Psoas muscle (tissue), 8 donors: Measurements from ENCODE around the gene CHST15. TPM values are rescaled to one million over a fixed set of nuclear protein-coding genes. Genes with fewer than 3 reads are reported as not detected.

Experiments
- ATAC-seq, 4 donors: fragments of 200-7000 bp; cut with Tn5 transposase; one replicate each; pipeline ENCODE4 v1.9.1; 2020; ENCODE audit warnings: moderate library complexity in 3 of 4, mild to moderate bottlenecking in 2 of 4
- DNase-seq, 2 donors: peaks; one replicate each; pipeline ENCODE4 v3.0.0-alpha.2; 2020
- H3K27ac ChIP-seq: fragments of 200-600 bp; one replicate; pipeline ENCODE4 v1.8.0; 2022
- H3K27me3 ChIP-seq, 3 donors: fragments of 200-600 bp in 1 of 3; one replicate each; pipeline versions ENCODE4 v1.6.1 to v1.8.0; 2013 to 2022; ENCODE audit warnings: low read length in 2 of 3, mild to moderate bottlenecking in 2 of 3, moderate library complexity in 1 of 3; ENCODE audit not compliant: insufficient read depth in 3 of 3
- H3K36me3 ChIP-seq, 2 donors: fragments of 200-600 bp in 1 of 2; one replicate each; pipeline versions ENCODE4 v1.6.1 to v1.8.0; 2013 to 2022; ENCODE audit warnings: low read depth in 1 of 2, mild to moderate bottlenecking in 1 of 2, moderate library complexity in 1 of 2; ENCODE audit not compliant: insufficient read depth in 1 of 2
- H3K4me1 ChIP-seq: fragments of 200-600 bp; one replicate; pipeline ENCODE4 v1.8.0; 2022
- H3K4me3 ChIP-seq: fragments of 200-600 bp; one replicate; pipeline ENCODE4 v1.8.0; 2022; ENCODE audit warnings: mild to moderate bottlenecking
- H3K9me3 ChIP-seq: fragments of 200-600 bp; one replicate; pipeline ENCODE4 v1.8.0; 2022
- WGBS, 3 donors: extraction: QIAGEN DNeasy Blood & Tissue Kit; methylation state at CpG; one replicate each; pipeline versions ENCODE4 v1.1.6 to v1.1.7; 2013; 5-methylcytosine and 5-hydroxymethylcytosine counted together
- intact Hi-C, 2 donors: fragments of 100-400 bp; cut with DNase I; formaldehyde crosslinking; loops; one replicate each; pipeline versions ENCODE4 v1.11.0 to v1.14.2; 2022
- polyA plus RNA-seq, 3 donors: library from polyadenylated mRNA; stranded (reverse); fragments of 200-250 nt; gene quantifications; one replicate each; pipeline ENCODE4 v1.2.3, GENCODE V29; 2013
- total RNA-seq, 4 donors: library from RNA; stranded (reverse); fragmentation: NEBNext Ultra II Directional in 2 of 4; extraction: Animal tissue kit (Norgen Biotek cat#: 25700) in 2 of 4; gene quantifications; one replicate each; pipeline versions ENCODE4 v1.2.1 to v1.2.4, GENCODE V29; 2021 to 2023
- TF ChIP-seq, protein P1 (sequence below): fragments of 200-600 bp; IDR thresholded peaks from one replicate; pipeline ENCODE4 v1.8.0; 2022; ENCODE audit warnings: antibody characterized with exemption
- donor health status: healthy with polysubstance abuse.
- donor health status: DM: no; HTN: no; CAD: no; lungs with moderate emphysema.
- donor health status: Bipolar disorder and iron deficiency.
- donor health status: healthy.
- donor health status: DM: yes; HTN: yes; CAD: no.
- donor health status: DM: no; HTN: no; CAD: no.
- donor health status: DM: no; HTN: no; CAD: no.
- donor health status: DM: yes; HTN: yes; CAD: no.

The CHST15 gene
- total and polyA plus RNA-seq, 7 donors = 3.6 to 39.2 (median 10.4) TPM

DNA sequence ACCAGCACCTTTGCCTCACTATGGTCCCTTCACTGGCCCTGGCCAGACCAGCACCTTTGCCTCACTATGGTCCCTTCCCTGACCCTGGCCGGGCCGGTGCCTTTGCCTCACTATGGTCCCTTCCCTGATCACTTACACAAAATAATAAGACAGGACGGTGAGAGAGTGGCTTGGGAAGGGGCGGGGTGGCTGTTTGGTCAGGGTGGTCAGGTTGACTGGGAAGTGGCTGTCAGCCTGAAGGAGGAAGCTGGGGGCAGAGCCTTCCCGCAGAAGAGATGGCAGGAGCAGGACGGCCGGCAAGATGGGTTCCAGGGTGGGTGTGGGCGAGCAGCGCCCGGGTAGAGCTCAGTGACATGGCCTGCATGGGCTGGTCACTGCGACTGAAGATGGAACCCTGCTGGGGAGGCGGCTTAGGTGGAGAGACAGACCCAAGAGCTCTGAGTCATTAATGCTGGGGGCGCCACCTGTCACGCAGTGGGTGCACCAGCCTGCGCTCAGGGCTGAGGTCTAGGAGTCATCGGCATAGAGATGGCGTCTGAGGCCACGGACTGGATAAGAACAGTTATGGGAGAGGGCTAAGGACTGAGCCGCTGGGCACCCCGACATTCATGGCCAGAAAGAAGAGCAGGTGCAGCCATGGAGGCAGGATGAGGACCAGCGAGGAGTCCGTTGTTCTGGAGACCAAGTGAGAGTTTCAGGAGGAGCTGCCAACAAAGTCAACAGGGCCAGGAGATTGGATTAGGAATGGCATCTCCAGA, 91.8 kb downstream of the CHST15 start:
- no peak for DNase-seq
- no peak overlapping the region for H3K4me3 ChIP-seq
- no peaks in the 10 kb centered on the region for H3K9me3 ChIP-seq
- H3K27me3 ChIP-seq = no peaks in the 10 kb centered on the region
- WGBS, 3 donors = 86 to 90% (median 87%) methylated on average over 21 to 22 of the region's 22 CpGs
- ATAC-seq = no peak
- intact Hi-C loops = no loop called here
- no peak overlapping the region for H3K27ac ChIP-seq
- TF ChIP-seq, protein P1, sequence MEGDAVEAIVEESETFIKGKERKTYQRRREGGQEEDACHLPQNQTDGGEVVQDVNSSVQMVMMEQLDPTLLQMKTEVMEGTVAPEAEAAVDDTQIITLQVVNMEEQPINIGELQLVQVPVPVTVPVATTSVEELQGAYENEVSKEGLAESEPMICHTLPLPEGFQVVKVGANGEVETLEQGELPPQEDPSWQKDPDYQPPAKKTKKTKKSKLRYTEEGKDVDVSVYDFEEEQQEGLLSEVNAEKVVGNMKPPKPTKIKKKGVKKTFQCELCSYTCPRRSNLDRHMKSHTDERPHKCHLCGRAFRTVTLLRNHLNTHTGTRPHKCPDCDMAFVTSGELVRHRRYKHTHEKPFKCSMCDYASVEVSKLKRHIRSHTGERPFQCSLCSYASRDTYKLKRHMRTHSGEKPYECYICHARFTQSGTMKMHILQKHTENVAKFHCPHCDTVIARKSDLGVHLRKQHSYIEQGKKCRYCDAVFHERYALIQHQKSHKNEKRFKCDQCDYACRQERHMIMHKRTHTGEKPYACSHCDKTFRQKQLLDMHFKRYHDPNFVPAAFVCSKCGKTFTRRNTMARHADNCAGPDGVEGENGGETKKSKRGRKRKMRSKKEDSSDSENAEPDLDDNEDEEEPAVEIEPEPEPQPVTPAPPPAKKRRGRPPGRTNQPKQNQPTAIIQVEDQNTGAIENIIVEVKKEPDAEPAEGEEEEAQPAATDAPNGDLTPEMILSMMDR = no peak
- no peaks in the 10 kb centered on the region for H3K4me1 ChIP-seq
- H3K36me3 ChIP-seq = peaks cover 0 to 1% of the 10 kb centered on the region in 2 donors

DNA sequence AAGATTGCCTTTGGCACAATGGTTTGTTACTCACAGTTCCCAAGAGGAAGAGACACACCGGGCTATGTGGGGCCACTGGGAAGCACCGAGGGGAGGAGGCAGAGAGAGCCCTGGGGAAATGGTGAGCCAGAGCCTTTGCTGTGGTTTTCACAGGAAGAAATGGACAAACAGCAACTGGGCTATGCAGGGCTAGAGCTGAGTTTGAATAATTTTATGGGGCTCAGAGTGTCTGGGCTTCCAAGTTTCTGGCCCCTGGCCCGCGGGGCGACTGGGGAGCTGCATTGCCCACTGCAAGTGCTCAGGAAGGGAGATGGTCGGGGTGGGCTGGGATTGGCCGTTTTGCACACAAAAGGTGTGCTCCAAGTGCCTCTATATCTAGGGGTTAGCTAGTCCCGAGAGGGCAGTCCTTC, 92.6 kb downstream of the CHST15 start:
- Histone ChIP-seq H3K27me3 (no peaks in the 10 kb centered on the region), H3K9me3 (no peaks in the 10 kb centered on the region), H3K4me1 (no peaks in the 10 kb centered on the region), H3K27ac (no peak overlapping the region), H3K36me3 (no peaks in the 10 kb centered on the region), H3K4me3 (no peak overlapping the region)
- DNase-seq (no peak), ATAC-seq (no peak)
- TF ChIP-seq, protein P1 = no peak
- WGBS, 3 donors = 69 to 76% (median 69%) methylated on average over 8 of the region's 8 CpGs
- intact Hi-C loops = no loop called here

DNA sequence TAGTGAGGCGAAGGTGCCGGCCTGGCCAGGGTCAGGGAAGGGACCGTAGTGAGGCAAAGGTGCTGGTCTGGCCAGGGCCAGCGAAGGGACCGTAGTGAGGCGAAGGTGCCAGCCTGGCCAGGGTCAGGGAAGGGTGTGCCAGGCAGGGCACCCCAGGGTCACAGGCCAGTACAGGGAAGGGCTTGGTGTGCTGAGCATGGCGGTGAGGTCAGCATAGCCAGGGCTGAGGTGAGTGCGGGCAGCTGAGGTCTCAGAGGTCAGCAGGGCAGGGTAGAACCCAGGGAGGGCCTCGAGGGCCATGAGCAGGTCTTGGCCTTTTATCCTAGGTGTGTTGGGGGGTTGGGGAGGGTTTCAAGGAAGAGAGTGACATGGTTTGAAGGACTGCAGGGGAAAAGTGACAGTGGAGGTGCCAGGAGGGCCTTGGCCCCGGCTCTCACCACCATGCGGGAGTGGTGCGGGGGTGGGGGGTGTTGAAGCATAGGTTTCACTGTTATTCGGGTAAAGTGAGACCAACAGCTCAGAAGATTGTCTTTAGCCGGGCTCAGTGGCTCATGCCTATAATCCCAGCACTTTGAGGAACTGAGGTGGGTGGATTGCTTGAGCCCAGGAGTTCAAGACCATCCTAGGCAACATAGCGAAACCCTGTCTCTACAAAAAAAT, 93.3 kb downstream of the CHST15 start:
- intact Hi-C loops = loop anchor here in 1 of 2 donors (5.0 kb wide), 1 partner anchor 262 kb away; no protein-coding TSS in a partner anchor
- TF ChIP-seq, protein P1 = no peak
- no peak overlapping the region for H3K27ac ChIP-seq
- no peaks in the 10 kb centered on the region for H3K27me3 ChIP-seq
- no peaks in the 10 kb centered on the region for H3K36me3 ChIP-seq
- H3K4me1 ChIP-seq = no peaks in the 10 kb centered on the region
- WGBS, 3 donors = 89 to 92% (median 92%) methylated on average over 15 of the region's 15 CpGs
- no peak overlapping the region for H3K4me3 ChIP-seq
- H3K9me3 ChIP-seq = no peaks in the 10 kb centered on the region
- no peak for DNase-seq
- no peak for ATAC-seq

DNA sequence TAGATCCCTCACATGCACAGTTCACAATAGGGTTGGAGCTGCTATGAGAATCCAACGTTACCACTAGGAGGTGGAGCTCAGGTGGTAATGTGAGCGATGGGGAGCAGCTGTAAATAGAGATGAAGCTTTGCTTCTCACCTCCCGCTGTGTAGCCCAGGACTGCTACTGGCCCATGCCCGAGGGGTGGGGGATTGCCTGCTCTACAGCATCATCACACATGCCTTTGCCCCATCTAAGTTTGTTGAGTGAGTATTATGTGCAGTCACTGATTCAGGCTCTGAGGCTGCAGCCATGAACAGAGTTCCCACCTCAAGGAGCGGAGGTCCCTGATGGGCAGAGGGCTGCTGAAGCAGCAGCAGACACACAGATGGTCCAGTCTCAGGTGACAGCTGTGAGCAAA, 94.1 kb downstream of the CHST15 start:
- WGBS, 3 donors = 88 to 91% (median 91%) methylated on average over 5 of the region's 5 CpGs

More for the DNA sequence above, 94.1 kb downstream of the CHST15 start:
- intact Hi-C loops = loop anchor here in 1 of 2 donors (5.0 kb wide), 1 partner anchor 263 kb away; no protein-coding TSS in a partner anchor
- Histone ChIP-seq H3K9me3 (no peaks in the 10 kb centered on the region), H3K4me3 (no peak overlapping the region), H3K4me1 (peaks cover 5% of the 10 kb centered on the region), H3K36me3 (no peaks in the 10 kb centered on the region), H3K27me3 (peaks cover 0 to 2% (median 0%) of the 10 kb centered on the region in 3 donors), H3K27ac (no peak overlapping the region)
- TF ChIP-seq, protein P1 = no peak
- DNase-seq = no peak
- no peak for ATAC-seq
